GM19438 (cell line): ENCODE measurements around the gene CNDP2.
"Not testable (repeated sequence)": the region's sequence is repeated elsewhere in the genome, so short reads cannot be mapped to it uniquely, and the experiment has no call there.

Source experiments
- ATAC-seq: cut with Tn5 transposase; IDR thresholded peaks from one replicate; pipeline ENCODE4 v1.9.1; 2021; ENCODE audit warnings: low read depth; ENCODE audit not compliant: unreplicated experiment

Gene CNDP2

GRCh38 chr18:74498712-74499627, 2.8 kb downstream of the CNDP2 start:
- ATAC-seq = peak; percentile 31

- ATAC-seq = peak; percentile 42
These were observed 3.5 kb downstream of the CNDP2 start for GRCh38 chr18:74499633-74500032.

GRCh38 chr18:74500372-74500771, 4.2 kb downstream of the CNDP2 start:
- ATAC-seq = no peak

GRCh38 chr18:74500774-74501173, 4.6 kb downstream of the CNDP2 start:
- ATAC-seq = not testable (repeated sequence)

- no peak for ATAC-seq
These were observed 5.2 kb downstream of the CNDP2 start for GRCh38 chr18:74501386-74501785.

GRCh38 chr18:74503137-74503536, 7.0 kb downstream of the CNDP2 start:
- ATAC-seq = no peak

GRCh38 chr18:74505776-74506175, 9.6 kb downstream of the CNDP2 start:
- ATAC-seq = no peak

GRCh38 chr18:74506448-74507084, 10.4 kb downstream of the CNDP2 start:
- no peak for ATAC-seq

- no peak for ATAC-seq
These were observed 11.1 kb downstream of the CNDP2 start for GRCh38 chr18:74507097-74507881.

GRCh38 chr18:74507927-74508326, 11.8 kb downstream of the CNDP2 start:
- no peak for ATAC-seq

- no peak for ATAC-seq
These were observed 12.2 kb downstream of the CNDP2 start for GRCh38 chr18:74508366-74508765.

GRCh38 chr18:74508821-74509225, 12.7 kb downstream of the CNDP2 start:
- ATAC-seq = no peak

GRCh38 chr18:74509856-74510769, 13.9 kb downstream of the CNDP2 start:
- ATAC-seq = no peak

- ATAC-seq = no peak
These were observed 14.6 kb downstream of the CNDP2 start for GRCh38 chr18:74510770-74511095.

GRCh38 chr18:74511823-74512222, 15.7 kb downstream of the CNDP2 start:
- no peak for ATAC-seq

GRCh38 chr18:74512321-74513053, 16.3 kb downstream of the CNDP2 start:
- no peak for ATAC-seq

- ATAC-seq = no peak
These were observed 17.2 kb downstream of the CNDP2 start for GRCh38 chr18:74513149-74513882.

GRCh38 chr18:74513883-74514205, 17.7 kb downstream of the CNDP2 start:
- no peak for ATAC-seq

- ATAC-seq = no peak
These were observed 18.8 kb downstream of the CNDP2 start for GRCh38 chr18:74514860-74515495.
